Activated naive CD4-positive, alpha-beta T cell treated with anti-CD3 and anti-CD28 coated beads, Interleukin-2, amount 10 ng/mL, durations not matched to agents 7 days and 5 days (primary cell): ENCODE measurements around the gene JPH4.

Source experiments
- CTCF ChIA-PET: fragments of 350-600 bp; sonication (Branson Sonifier 250); formaldehyde crosslinking; loops from one replicate; lab custom pipeline; 2021; ENCODE audit warnings: antibody characterized with exemption; lab: Charles Lee
- DNase-seq: peaks from one replicate; pipeline ENCODE4 v3.0.0-alpha.2; 2020
- H3K27ac Mint-ChIP-seq: one replicate; pipeline ENCODE4 v1.8.0; 2021; ENCODE audit warnings: mild to moderate bottlenecking, moderate library complexity, mixed read lengths
- H3K27me3 Mint-ChIP-seq: one replicate; pipeline ENCODE4 v1.8.0; 2021; ENCODE audit warnings: mild to moderate bottlenecking, mixed read lengths
- H3K36me3 Mint-ChIP-seq: one replicate; pipeline ENCODE4 v1.8.0; 2021; ENCODE audit warnings: mixed read lengths
- H3K4me1 Mint-ChIP-seq: one replicate; pipeline ENCODE4 v1.8.0; 2021; ENCODE audit warnings: mixed read lengths
- H3K4me3 Mint-ChIP-seq: one replicate; pipeline ENCODE4 v1.8.0; 2021; ENCODE audit warnings: mild to moderate bottlenecking, moderate library complexity, mixed read lengths
- H3K9me3 Mint-ChIP-seq: one replicate; pipeline ENCODE4 v1.8.0; 2021; ENCODE audit warnings: mixed read lengths

JPH4 gene

DNA sequence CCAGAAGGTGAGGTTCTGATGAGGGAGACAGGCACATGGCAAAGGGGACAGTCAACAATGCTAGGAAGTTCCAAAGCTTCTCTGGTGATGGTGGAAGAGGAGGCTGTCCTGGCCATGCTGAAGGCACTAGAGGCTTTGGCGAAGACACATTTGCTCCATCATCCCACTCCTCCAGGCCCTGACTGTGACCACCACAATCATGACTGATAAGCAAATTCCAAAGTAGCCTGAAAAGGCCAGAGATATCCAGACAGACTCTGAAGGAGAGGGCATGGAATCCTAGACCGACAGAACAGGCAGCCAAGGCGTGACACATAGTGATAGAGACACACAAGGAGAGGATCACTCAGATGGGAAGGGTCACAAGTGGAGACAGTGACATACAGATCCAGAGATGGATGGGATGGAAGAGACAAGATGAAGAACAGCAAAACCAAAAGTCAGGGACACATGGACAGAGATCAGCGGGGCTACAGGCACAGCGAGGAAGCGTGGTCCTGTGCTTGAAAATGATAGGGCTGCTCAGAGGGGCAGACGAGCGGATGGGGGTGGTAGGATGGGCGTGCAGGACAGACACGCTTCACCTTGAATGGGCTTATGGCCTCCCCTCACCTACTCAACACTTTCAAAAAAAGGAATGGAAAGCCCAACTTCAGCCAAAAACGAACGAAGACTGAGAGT lies 28.3 kb downstream of the JPH4 start:
- no peak for DNase-seq
- peaks cover 16% of the 10 kb centered on the region for H3K4me1 Mint-ChIP-seq
- CTCF ChIA-PET, result interaction anchor here (0.9 to 3.3 kb wide), 2 partner anchors 9 to 564 kb away, joined by 4 to 25 read pairs; no protein-coding TSS in a partner anchor
- no peaks in the 10 kb centered on the region for H3K36me3 Mint-ChIP-seq
- no peaks in the 10 kb centered on the region for H3K9me3 Mint-ChIP-seq
- H3K27me3 Mint-ChIP-seq, result no peaks in the 10 kb centered on the region
- H3K27ac Mint-ChIP-seq, result no peak overlapping the region
- H3K4me3 Mint-ChIP-seq, result no peak overlapping the region

DNA sequence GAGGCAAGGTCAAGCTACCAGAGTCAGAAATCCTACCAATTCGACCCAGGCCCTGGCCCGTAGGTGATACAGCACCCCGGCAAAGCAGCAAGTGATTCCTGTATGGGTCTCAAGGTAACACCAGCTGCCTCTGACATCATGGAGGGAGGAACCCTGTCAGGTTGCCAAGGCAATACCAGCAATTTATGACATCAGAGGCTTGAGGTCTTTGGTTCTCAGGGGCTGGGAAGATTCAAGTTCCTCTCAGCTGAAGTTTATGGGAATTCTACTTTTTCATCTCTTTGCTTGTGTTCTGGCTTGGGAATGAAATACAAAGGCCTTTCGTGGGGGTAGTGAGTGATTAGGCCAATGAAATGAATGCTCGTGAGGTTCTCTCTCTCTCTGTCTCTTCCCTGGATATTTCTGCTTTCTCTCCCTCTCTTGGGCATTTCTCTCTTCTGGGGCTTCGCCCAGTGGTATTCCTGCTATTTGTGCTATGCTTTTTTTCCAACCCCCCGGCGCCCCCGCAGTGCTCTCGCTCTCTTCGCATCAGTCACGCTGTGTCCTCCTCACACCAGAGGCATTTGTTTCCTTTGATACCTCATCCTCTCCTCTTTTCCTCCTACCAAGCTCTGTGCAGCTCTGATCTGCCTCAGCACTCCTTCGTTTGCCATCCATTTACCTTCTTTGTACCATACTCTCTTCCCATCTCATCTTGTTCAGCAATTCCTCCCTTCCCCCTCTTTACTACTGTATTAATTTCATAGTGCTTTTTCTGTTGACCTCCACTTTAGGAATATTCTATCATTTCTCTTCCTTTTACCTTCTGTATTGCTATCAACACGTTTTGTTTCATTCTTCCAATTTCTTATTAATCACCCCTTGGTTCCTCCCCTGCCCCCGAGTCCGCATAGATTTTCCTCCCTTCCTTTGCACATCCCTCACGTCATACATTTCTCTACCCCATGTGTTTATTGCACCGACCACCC lies 30.0 kb downstream of the JPH4 start:
- no peak for DNase-seq
- CTCF ChIA-PET, result interaction anchor here (0.7 to 3.3 kb wide), 2 partner anchors 11 to 70 kb away, joined by 3 to 25 read pairs; no protein-coding TSS in a partner anchor
- Mint-ChIP-seq H3K4me1 (peaks cover 10% of the 10 kb centered on the region), H3K9me3 (no peaks in the 10 kb centered on the region), H3K36me3 (no peaks in the 10 kb centered on the region), H3K27me3 (no peaks in the 10 kb centered on the region), H3K27ac (no peak overlapping the region), H3K4me3 (no peak overlapping the region)

DNA sequence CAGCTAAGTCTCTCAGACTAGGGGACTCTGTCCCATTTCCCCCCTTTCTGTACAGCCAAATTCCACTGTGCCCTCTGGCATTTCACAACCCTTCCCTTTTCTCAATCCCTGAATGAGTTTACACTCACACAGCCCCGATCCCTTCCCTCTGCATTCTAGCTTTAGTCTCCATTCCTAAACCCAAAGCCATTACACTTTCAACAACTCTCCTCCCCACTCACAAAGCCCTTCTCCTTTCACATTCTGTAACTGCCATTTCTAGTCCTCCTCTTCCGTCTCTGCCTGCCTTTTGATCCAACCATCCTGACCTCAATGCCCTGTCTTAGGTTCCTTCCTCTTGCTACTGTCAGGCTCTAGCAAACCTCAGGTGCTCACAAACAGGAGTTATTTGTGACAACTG lies 30.7 kb downstream of the JPH4 start:
- H3K4me3 Mint-ChIP-seq, result no peak overlapping the region
- H3K27me3 Mint-ChIP-seq, result no peaks in the 10 kb centered on the region
- no peak overlapping the region for H3K27ac Mint-ChIP-seq
- H3K9me3 Mint-ChIP-seq, result no peaks in the 10 kb centered on the region
- DNase-seq, result no peak
- H3K36me3 Mint-ChIP-seq, result no peaks in the 10 kb centered on the region
- CTCF ChIA-PET, result interaction anchor here (0.7 to 3.3 kb wide), 2 partner anchors 12 to 69 kb away, joined by 3 to 25 read pairs; no protein-coding TSS in a partner anchor
- peaks cover 9% of the 10 kb centered on the region for H3K4me1 Mint-ChIP-seq

DNA sequence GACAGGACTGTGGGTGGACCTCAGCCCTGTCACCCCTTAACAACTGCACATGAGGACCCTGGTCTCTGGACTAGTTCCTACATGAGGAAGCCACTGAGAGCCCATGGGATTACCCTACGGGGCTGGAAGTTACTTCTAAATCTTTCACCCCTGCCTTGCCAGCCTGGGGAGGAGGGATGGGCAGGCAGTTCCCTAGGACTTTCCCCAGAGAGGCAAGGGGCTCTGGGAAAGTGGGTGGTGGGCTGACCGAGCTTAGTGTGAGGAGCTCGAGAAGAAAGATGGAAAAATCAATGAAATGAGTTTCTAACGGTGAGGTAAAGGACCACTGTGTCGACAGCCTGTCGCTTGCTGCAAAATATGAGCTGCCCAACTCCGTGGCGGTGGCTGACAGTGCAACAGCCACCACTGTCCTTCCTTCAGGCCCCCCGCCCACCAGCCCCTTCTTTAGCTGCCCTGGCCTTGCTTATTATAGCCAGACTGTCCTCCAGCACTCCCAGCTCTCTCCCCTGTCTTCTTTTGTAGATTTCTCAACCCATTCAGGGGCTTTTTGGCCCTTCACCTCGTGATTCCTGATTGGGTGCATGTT lies 32.0 kb downstream of the JPH4 start:
- Mint-ChIP-seq H3K27ac (no peak overlapping the region), H3K4me3 (no peak overlapping the region), H3K9me3 (no peaks in the 10 kb centered on the region), H3K36me3 (no peaks in the 10 kb centered on the region), H3K4me1 (peaks cover 3% of the 10 kb centered on the region), H3K27me3 (no peaks in the 10 kb centered on the region)
- CTCF ChIA-PET, result interaction anchor here (0.9 kb wide), 1 partner anchor 17 kb away, joined by 4 read pairs; no protein-coding TSS in a partner anchor
- DNase-seq, result no peak

DNA sequence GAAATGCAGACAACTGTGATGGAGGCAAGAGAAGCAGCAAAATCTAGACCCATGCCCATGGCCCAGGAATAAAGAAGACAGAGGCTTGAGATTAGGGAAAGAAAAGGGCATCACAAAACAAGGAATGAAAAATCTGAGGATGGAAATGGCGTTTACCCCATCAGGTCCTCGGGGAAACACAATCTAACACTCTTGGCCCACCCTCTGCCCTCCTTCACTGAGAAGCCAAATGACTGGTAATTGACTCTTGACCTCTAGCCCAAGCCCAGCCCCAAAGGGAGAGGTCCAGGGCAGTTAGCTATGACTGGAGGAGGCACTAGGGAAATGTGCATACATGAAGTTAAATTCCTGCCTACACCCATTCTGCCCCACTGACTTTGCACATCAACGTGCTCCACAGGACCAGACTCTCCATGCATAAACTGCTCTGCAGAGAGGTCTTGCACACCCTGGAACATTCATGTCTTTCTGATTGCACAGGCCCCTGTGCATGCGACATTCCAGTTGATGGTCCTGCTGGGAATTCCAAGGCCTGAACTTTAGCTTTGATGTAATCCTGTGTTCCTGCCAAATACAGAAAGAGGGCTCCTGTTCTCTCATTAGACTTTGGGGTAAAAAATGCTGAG lies 32.7 kb downstream of the JPH4 start:
- Mint-ChIP-seq H3K36me3 (no peaks in the 10 kb centered on the region), H3K27ac (no peak overlapping the region), H3K27me3 (peaks cover under 1% of the 10 kb centered on the region), H3K4me1 (no peaks in the 10 kb centered on the region), H3K9me3 (no peaks in the 10 kb centered on the region), H3K4me3 (no peak overlapping the region)
- CTCF ChIA-PET, result no interaction called here
- DNase-seq, result no peak

DNA sequence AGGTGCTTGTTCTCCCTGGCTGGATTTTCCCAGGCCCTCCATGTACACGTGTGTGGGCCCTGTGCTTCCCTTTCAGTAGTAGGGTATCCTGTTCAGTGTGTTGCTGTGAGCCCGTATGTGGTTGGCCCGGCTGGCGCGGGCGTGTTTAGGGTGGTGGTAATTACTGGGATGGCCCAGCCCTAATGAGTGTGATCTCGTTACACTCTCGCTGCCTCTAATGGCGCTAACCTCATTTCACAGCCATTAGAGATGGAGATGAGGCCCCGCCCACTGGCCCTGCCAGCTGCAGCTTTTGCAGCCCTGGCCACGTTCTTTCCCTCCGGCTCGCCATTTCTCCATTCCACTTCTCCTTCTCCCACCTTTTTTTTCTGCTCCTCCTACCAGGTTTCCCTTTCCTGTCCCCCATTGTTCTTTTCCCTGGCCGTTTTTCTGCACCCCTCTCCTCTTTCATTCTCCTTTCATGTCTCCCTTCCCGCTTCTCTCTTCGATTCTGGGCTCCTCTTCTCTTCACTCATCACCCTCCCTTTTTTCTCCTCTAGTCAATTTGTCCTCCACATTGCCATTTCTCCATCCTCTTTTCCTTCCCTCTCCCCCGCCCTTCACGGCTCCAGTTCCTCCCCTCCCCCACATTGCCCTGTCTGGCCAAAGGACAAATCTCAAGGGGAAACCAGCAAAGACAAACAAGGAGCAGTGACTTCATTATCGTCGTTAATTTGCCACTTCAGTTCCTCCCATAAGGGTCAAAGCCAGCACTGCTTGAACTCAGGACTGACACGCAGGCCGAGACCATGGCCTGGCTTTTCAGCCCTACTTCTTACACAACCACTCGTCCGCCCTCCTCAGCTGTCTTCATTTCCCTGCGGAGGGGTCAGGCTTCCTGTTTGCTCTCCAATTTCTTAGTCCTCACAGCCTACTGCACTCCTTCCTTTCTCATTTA lies 33.8 kb downstream of the JPH4 start:
- CTCF ChIA-PET, result interaction anchor here (0.9 kb wide), 1 partner anchor 15 kb away, joined by 3 read pairs; no protein-coding TSS in a partner anchor
- H3K27ac Mint-ChIP-seq, result no peak overlapping the region
- no peaks in the 10 kb centered on the region for H3K9me3 Mint-ChIP-seq
- no peak for DNase-seq
- no peak overlapping the region for H3K4me3 Mint-ChIP-seq
- peaks cover 5% of the 10 kb centered on the region for H3K27me3 Mint-ChIP-seq
- H3K36me3 Mint-ChIP-seq, result no peaks in the 10 kb centered on the region
- no peaks in the 10 kb centered on the region for H3K4me1 Mint-ChIP-seq

DNA sequence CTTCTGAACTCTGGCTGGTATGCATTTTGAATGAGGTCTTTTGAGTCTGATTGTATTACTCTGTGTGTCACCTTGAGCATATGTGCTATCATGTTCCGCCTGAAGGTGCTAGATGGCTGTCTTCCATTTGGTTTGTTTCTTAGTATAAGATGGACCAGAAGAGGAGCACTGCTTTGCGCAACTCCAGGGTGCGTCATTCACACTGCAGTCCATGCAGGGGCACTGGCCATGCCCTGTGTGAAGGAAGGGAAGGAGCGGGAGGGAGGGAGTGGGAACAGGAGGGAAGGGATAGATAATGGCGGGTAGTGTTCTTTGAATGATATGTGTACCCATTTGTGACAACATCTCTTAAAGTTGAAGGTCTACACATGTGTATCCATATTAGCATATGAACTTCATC lies 35.2 kb downstream of the JPH4 start:
- DNase-seq, result no peak
- H3K27me3 Mint-ChIP-seq, result peaks cover 17% of the 10 kb centered on the region
- no peak overlapping the region for H3K27ac Mint-ChIP-seq
- H3K36me3 Mint-ChIP-seq, result no peaks in the 10 kb centered on the region
- no peaks in the 10 kb centered on the region for H3K9me3 Mint-ChIP-seq
- no peak overlapping the region for H3K4me3 Mint-ChIP-seq
- CTCF ChIA-PET, result interaction anchor here (6.2 to 7.7 kb wide), 2 partner anchors 16 to 64 kb away, joined by 51 to 114 read pairs; no protein-coding TSS in a partner anchor
- H3K4me1 Mint-ChIP-seq, result no peaks in the 10 kb centered on the region

DNA sequence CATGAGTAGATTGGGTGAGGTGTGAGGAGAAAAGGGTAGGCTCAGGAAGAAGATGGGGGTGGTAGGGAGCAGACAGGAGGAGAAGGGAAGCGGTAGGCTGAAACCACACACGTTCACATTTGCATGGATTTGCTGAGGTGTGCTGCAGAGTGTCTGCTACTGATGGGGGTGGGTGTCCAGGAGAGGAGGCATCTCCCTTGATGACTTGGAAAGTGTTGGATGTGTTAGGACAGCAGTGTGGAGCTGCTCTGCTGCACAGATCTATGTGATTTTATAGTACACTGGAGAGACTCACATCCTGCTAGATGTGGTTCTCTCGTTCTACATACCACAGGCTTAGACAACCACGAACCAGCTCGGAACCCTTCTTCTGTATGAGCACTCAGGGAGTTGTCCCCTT lies 36.3 kb downstream of the JPH4 start:
- Mint-ChIP-seq H3K36me3 (no peaks in the 10 kb centered on the region), H3K9me3 (no peaks in the 10 kb centered on the region), H3K4me3 (no peak overlapping the region), H3K27me3 (peaks cover 24% of the 10 kb centered on the region), H3K4me1 (no peaks in the 10 kb centered on the region), H3K27ac (no peak overlapping the region)
- no peak for DNase-seq
- CTCF ChIA-PET, result interaction anchor here (6.0 to 7.7 kb wide), 3 partner anchors 13 to 62 kb away, joined by 40 to 114 read pairs (median 51); no protein-coding TSS in a partner anchor

DNA sequence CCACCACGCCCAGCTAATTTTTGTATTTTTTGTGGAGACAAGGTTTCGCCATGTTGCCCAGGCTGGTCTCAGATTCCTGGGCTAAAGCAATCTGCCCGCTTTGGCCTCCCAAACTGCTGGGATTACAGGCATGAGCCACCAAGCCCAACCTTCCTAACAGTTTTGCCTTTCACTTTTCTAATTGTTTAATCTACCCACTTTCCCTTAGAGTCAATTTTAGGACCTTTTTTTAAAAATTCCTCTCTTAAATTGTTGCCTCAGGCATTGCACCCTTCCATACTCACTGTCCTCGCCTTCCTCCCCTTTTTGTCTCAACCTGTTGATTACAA lies 38.5 kb downstream of the JPH4 start:
- no peak overlapping the region for H3K4me3 Mint-ChIP-seq
- H3K36me3 Mint-ChIP-seq, result no peaks in the 10 kb centered on the region
- no peaks in the 10 kb centered on the region for H3K4me1 Mint-ChIP-seq
- no peak overlapping the region for H3K27ac Mint-ChIP-seq
- peaks cover 24% of the 10 kb centered on the region for H3K27me3 Mint-ChIP-seq
- CTCF ChIA-PET, result interaction anchor here (1.0 to 7.7 kb wide), 6 partner anchors 10 to 60 kb away, joined by 3 to 114 read pairs (median 22); no protein-coding TSS in a partner anchor
- no peak for DNase-seq
- H3K9me3 Mint-ChIP-seq, result no peaks in the 10 kb centered on the region

DNA sequence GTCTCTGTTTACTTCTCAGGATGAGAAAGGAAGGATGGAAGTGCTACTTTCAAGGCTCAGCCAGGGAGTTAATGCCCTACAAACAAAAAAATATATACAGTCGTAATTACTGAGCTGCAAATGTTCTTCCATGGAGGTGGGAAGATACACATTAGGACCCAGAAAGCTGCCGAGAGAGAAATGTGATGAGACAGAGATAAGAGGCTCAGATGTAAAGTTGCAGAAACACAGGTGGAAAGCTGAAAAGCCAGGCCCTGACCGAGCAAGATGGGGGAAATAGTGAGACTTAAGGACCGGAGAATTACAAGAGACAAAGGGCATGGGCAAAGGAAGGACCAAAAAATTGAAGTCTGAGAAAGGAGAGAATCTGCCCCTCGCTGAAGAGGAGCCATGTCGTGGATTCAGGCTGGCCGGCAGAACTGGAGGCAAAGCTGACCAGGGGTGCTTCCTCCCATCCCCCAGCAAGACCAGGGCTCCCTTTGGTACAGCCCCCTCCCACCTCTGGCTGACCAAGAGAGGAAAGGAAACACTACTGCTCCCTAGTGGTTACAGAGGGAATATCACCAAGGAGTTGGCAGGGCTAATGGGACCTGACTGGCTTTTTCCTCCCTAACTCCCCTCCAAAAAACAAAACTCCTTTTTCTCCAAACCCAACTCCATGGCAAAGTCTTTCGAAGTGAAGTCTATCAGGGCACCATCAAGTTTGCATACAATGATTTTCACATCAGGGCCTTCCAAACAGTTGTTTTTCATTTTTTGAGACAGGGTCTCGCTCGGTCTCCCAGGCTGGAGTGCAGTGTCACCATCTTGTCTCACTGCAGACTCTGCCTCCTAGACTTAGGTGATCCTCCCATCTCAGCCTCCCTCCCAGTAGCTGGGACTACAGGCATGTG lies 39.1 kb downstream of the JPH4 start:
- no peaks in the 10 kb centered on the region for H3K36me3 Mint-ChIP-seq
- no peaks in the 10 kb centered on the region for H3K4me1 Mint-ChIP-seq
- no peak overlapping the region for H3K27ac Mint-ChIP-seq

DNA sequence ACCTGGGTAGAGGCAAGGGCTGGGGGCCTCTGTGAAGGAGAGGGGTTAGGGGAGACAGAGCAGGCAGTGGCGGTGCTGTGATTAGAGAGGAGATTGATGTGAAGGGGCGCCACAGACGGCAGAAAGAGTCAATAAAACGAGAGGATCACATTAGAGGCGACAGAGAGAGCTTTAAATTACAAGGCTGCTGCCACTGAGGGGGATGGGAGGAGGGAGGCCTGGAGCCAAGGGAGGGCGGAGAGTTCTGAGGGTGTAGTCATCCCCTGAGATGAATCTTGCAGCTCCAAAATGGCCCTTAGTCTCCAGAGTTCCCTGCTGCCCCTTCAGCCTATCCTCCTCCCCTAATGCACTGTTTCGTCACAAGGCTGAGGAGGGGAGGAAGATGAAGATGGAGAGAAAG lies 39.8 kb downstream of the JPH4 start:
- Mint-ChIP-seq H3K36me3 (no peaks in the 10 kb centered on the region), H3K4me1 (no peaks in the 10 kb centered on the region), H3K4me3 (no peak overlapping the region), H3K27me3 (peaks cover 24% of the 10 kb centered on the region), H3K9me3 (no peaks in the 10 kb centered on the region), H3K27ac (no peak overlapping the region)
- CTCF ChIA-PET, result interaction anchor here (1.1 to 7.7 kb wide), 7 partner anchors 9 to 59 kb away, joined by 3 to 114 read pairs (median 9); no protein-coding TSS in a partner anchor
- no peak for DNase-seq

More for the DNA sequence above, 39.1 kb downstream of the JPH4 start:
- H3K9me3 Mint-ChIP-seq, result no peaks in the 10 kb centered on the region
- DNase-seq, result peak; percentile 38
- peaks cover 24% of the 10 kb centered on the region for H3K27me3 Mint-ChIP-seq
- no peak overlapping the region for H3K4me3 Mint-ChIP-seq
- CTCF ChIA-PET, result interaction anchor here (1.0 to 7.7 kb wide), 9 partner anchors 10 to 60 kb away, joined by 3 to 114 read pairs (median 5); no protein-coding TSS in a partner anchor
